ENCODE data around the gene INPP4B.

Gene INPP4B

GRCh38 chr4:142036795-142037583, 809.1 kb downstream of the INPP4B start:
- DNase-seq, result no peak

GRCh38 chr4:142035566-142035965, 810.5 kb downstream of the INPP4B start:
- no peak for DNase-seq

- no peak for DNase-seq
These were observed 812.0 kb downstream of the INPP4B start for GRCh38 chr4:142034101-142034500.

- no peak for DNase-seq
These were observed 816.1 kb downstream of the INPP4B start for GRCh38 chr4:142030010-142030409.

GRCh38 chr4:142021761-142022160, 824.3 kb downstream of the INPP4B start:
- DNase-seq, result no peak

- no peak for DNase-seq
These were observed 824.9 kb downstream of the INPP4B start for GRCh38 chr4:142021181-142021580.

GRCh38 chr4:142016031-142016430, 830.1 kb downstream of the INPP4B start:
- DNase-seq, result no peak

- no peak for DNase-seq
These were observed 836.4 kb downstream of the INPP4B start for GRCh38 chr4:142009751-142010150.

GRCh38 chr4:142005519-142005918, 840.6 kb downstream of the INPP4B start:
- DNase-seq, result no peak

- DNase-seq, result no peak
These were observed 846.5 kb downstream of the INPP4B start for GRCh38 chr4:141999446-142000143.

- no peak for DNase-seq
These were observed 851.0 kb downstream of the INPP4B start for GRCh38 chr4:141995056-141995455.

GRCh38 chr4:141977433-141977832, 868.7 kb downstream of the INPP4B start:
- DNase-seq, result no peak
